SK-N-SH treated with all-trans-retinoic acid at 6 μM for 48 hours (cell line): ENCODE results near the gene UBALD2.

ENCODE experiments used
- ATAC-seq: fragments of 200-7000 bp; cut with Tn5 transposase; 3 replicates; pipeline ENCODE4 v1.9.1; 2020; ENCODE audit warnings: mild to moderate bottlenecking, moderate library complexity
- ARNTL ChIP-seq: fragments of 450-650 bp; formaldehyde crosslinking; IDR thresholded peaks from 2 replicates; pipeline ENCODE4 v1.5.0; 2020; ENCODE audit warnings: low read depth, mild to moderate bottlenecking, moderate library complexity, borderline replicate concordance
- BACH2 ChIP-seq: fragments of 250-450 bp; sonication (Bioruptor Pico); IDR thresholded peaks from 2 replicates; pipeline ENCODE4 v1.9.0; 2021; ENCODE audit warnings: mild to moderate bottlenecking, borderline replicate concordance
- CSDC2 ChIP-seq: fragments of 250-450 bp; sonication (Bioruptor Pico); IDR thresholded peaks from 2 replicates; pipeline ENCODE4 v1.5.0; 2020; ENCODE audit warnings: mild to moderate bottlenecking, moderate library complexity
- ESRRG ChIP-seq: fragments of 250-450 bp; sonication (Bioruptor Pico); IDR thresholded peaks from 2 replicates; pipeline ENCODE4 v1.6.1; 2021; ENCODE audit warnings: mild to moderate bottlenecking
- GLIS3 ChIP-seq: fragments of 250-450 bp; sonication (Bioruptor Pico); IDR thresholded peaks from 2 replicates; pipeline ENCODE4 v1.5.0; 2020; ENCODE audit warnings: mild to moderate bottlenecking, moderate library complexity
- ISL1 ChIP-seq: fragments of 250-450 bp; sonication (Bioruptor Pico); IDR thresholded peaks from 2 replicates; pipeline ENCODE4 v2.1.2; 2022; ENCODE audit warnings: mild to moderate bottlenecking, moderate library complexity
- OSR1 ChIP-seq: fragments of 250-450 bp; sonication (Bioruptor Pico); IDR thresholded peaks from 2 replicates; pipeline ENCODE4 v1.8.0; 2022; ENCODE audit warnings: moderate library complexity, mild to moderate bottlenecking, inconsistent platforms
- PPARA ChIP-seq: fragments of 250-450 bp; sonication (Bioruptor Pico); IDR thresholded peaks from 2 replicates; pipeline ENCODE4 v1.5.0; 2020; ENCODE audit warnings: mild to moderate bottlenecking, borderline replicate concordance
- SNAI2 ChIP-seq: fragments of 250-450 bp; sonication (Bioruptor Pico); IDR thresholded peaks from 2 replicates; pipeline ENCODE4 v1.5.0; 2020; ENCODE audit warnings: mild to moderate bottlenecking, moderate library complexity
- TCF4 ChIP-seq: fragments of 250-450 bp; sonication (Bioruptor Pico); IDR thresholded peaks from 2 replicates; pipeline ENCODE4 v1.8.0; 2021; ENCODE audit warnings: mild to moderate bottlenecking, moderate library complexity, borderline replicate concordance
- TOX ChIP-seq: fragments of 250-450 bp; sonication (Bioruptor Pico); IDR thresholded peaks from 2 replicates; pipeline ENCODE4 v1.8.0; 2021; ENCODE audit warnings: mild to moderate bottlenecking, moderate library complexity, borderline replicate concordance
- ZC3H10 ChIP-seq: fragments of 250-450 bp; sonication (Bioruptor Pico); IDR thresholded peaks from 2 replicates; pipeline ENCODE4 v1.5.1; 2021; ENCODE audit warnings: mild to moderate bottlenecking, moderate library complexity
- ZFP3 ChIP-seq: fragments of 250-450 bp; sonication (Bioruptor Pico); IDR thresholded peaks from 2 replicates; pipeline ENCODE4 v1.5.0; 2020; ENCODE audit warnings: mild to moderate bottlenecking, moderate library complexity
- ZFP30 ChIP-seq: fragments of 450-650 bp; formaldehyde crosslinking; IDR thresholded peaks from 2 replicates; pipeline ENCODE4 v1.5.0; 2022; ENCODE audit warnings: mild to moderate bottlenecking, moderate library complexity
- ZNF70 ChIP-seq: fragments of 450-650 bp; formaldehyde crosslinking; IDR thresholded peaks from 2 replicates; pipeline ENCODE4 v1.5.0; 2020; ENCODE audit warnings: mild to moderate bottlenecking, moderate library complexity
- ZNF8 ChIP-seq: fragments of 450-650 bp; formaldehyde crosslinking; IDR thresholded peaks from 2 replicates; pipeline ENCODE4 v1.5.0; 2020; ENCODE audit warnings: mild to moderate bottlenecking, moderate library complexity
- TF ChIP-seq, protein P1 (sequence below): fragments of 250-450 bp; sonication (Bioruptor Pico); IDR thresholded peaks from 2 replicates; pipeline ENCODE4 v1.5.0; 2020; ENCODE audit warnings: mild to moderate bottlenecking, moderate library complexity
- TF ChIP-seq, protein P2 (sequence below): fragments of 250-450 bp; sonication (Bioruptor Pico); IDR thresholded peaks from 2 replicates; pipeline ENCODE4 v1.5.1; 2021; ENCODE audit warnings: mild to moderate bottlenecking, moderate library complexity
- TF ChIP-seq, protein P3 (sequence below): fragments of 250-450 bp; sonication (Bioruptor Pico); IDR thresholded peaks from 2 replicates; pipeline ENCODE4 v1.8.0; 2020; ENCODE audit warnings: mild to moderate bottlenecking, moderate library complexity, borderline replicate concordance

UBALD2 gene

DNA sequence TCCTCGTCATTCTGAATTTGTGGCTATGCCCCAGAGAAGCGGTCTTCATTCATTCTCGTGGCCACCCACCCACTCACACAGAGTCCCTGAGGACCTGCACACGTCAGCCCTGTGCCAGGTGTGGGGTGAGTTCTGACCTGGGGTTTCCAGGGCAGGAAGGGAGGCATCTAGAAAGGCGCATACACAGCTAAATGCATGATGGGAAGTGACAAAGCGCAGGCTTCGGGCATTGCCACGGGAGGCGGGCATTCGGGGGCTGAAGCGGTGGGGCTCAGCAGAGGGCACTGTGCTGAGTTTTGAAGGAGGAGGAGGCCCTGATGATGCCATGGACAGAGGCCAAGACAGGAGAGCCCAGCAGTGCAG, 10.9 kb downstream of the UBALD2 start:
- no peak for ATAC-seq

DNA sequence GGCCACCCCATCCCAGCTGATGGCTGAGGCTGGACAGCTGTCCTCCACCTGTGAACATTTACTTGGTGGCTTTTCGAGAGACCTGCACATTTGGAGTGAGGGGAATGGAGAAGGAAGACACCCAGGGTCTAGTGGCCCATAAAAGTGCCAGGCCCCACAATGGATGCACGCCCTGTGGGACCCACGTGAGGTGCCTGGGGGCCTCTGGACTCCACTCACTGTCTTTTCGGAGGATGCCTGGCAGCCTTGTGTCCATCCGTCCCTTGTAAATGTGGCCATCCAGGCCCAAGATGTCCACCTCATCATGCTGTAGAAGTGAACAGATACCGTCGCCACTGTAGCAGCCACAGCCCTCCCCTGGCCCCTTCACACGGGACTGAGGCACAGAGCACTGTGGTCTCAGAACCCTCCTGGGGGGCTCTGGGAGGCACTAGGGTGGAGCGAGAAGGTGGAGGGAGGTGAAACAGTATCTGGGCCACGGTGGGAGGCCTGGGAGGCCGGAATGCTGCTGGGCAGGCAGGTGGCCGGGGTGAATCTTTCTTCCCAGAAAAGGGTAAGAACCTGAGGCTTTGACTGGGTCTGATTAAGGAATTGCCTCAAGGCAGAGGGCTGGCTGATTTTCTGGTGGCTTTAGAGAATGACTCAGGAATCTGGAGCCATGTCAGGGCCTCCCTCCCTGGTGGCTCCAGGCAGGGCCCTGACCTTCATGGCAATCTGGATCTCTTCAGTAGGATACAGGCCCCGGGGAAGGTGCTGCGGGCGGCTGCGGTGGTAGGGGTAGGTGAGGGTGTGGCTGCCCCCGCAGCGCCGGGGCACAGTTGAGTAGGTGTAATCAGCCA, 11.5 kb downstream of the UBALD2 start:
- no peak for ATAC-seq
- no peak for TF ChIP-seq ISL1 (CRISPR knock-in tag)
- TF ChIP-seq, all 23 proteins: peak for 0

More for the DNA sequence above, 10.9 kb downstream of the UBALD2 start:
- no peak for TF ChIP-seq ARNTL (CRISPR knock-in tag)
- no peak for TF ChIP-seq ZC3H10 (CRISPR knock-in tag)
- TF ChIP-seq, protein P1, sequence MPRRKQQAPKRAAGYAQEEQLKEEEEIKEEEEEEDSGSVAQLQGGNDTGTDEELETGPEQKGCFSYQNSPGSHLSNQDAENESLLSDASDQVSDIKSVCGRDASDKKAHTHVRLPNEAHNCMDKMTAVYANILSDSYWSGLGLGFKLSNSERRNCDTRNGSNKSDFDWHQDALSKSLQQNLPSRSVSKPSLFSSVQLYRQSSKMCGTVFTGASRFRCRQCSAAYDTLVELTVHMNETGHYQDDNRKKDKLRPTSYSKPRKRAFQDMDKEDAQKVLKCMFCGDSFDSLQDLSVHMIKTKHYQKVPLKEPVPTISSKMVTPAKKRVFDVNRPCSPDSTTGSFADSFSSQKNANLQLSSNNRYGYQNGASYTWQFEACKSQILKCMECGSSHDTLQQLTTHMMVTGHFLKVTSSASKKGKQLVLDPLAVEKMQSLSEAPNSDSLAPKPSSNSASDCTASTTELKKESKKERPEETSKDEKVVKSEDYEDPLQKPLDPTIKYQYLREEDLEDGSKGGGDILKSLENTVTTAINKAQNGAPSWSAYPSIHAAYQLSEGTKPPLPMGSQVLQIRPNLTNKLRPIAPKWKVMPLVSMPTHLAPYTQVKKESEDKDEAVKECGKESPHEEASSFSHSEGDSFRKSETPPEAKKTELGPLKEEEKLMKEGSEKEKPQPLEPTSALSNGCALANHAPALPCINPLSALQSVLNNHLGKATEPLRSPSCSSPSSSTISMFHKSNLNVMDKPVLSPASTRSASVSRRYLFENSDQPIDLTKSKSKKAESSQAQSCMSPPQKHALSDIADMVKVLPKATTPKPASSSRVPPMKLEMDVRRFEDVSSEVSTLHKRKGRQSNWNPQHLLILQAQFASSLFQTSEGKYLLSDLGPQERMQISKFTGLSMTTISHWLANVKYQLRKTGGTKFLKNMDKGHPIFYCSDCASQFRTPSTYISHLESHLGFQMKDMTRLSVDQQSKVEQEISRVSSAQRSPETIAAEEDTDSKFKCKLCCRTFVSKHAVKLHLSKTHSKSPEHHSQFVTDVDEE = no peak
- no peak for TF ChIP-seq GLIS3 (CRISPR knock-in tag)
- no peak for TF ChIP-seq TOX
- no peak for TF ChIP-seq ESRRG (CRISPR knock-in tag)
- no peak for TF ChIP-seq TCF4 (CRISPR knock-in tag)
- no peak for TF ChIP-seq SNAI2 (CRISPR knock-in tag)
- no peak for TF ChIP-seq CSDC2 (CRISPR knock-in tag)
- TF ChIP-seq ZNF8 (CRISPR knock-in tag) = no peak
- TF ChIP-seq ZNF70 (CRISPR knock-in tag) = no peak
- TF ChIP-seq ISL1 (CRISPR knock-in tag) = no peak

DNA sequence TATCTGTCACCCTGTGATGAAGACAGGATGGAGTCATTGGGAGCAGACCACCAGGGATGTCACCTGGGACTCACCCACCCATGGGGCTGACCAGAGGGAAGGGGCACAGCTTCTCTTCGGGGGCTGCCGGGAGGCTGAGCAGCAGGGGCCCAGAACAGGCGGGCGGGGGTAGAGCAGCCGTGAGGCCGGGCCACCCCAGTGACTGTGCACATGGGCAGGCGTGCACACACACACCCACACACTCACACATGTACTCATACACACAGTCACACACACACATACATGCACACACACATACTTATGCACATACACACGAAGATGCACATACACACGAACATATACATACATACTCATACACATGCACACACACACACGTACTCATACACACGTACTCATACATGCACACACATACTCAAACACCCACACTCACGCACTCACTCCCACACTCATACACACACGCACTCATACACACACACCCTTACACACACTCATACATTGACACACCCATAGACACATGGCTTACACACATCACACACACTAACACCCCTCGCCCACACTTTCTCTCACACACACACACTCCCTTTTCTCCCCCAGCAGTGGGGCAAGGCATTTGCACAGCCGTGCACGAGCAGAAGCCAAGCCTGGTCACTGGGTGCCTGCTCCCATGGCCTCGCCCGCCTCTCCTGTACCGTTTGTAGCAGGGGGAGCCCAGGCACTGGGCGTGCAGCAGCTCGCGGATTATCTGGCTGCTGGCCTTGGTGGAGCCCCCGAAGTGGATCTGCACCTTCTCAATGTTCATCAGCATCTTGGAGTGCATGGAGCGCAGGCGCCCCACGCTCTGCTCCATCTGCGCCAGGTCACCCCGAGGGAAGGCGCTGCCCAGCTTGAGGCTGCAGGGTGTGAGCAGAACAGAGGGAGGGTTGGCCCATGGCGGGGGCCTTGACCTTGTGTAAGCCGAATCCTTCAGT, 12.4 kb downstream of the UBALD2 start:
- no peak for TF ChIP-seq CSDC2 (CRISPR knock-in tag)
- TF ChIP-seq ZFP3 (CRISPR knock-in tag) = no peak
- no peak for TF ChIP-seq TCF4 (CRISPR knock-in tag)
- no peak for TF ChIP-seq ZFP30 (CRISPR knock-in tag)
- no peak for TF ChIP-seq OSR1 (CRISPR knock-in tag)
- TF ChIP-seq, protein P2, sequence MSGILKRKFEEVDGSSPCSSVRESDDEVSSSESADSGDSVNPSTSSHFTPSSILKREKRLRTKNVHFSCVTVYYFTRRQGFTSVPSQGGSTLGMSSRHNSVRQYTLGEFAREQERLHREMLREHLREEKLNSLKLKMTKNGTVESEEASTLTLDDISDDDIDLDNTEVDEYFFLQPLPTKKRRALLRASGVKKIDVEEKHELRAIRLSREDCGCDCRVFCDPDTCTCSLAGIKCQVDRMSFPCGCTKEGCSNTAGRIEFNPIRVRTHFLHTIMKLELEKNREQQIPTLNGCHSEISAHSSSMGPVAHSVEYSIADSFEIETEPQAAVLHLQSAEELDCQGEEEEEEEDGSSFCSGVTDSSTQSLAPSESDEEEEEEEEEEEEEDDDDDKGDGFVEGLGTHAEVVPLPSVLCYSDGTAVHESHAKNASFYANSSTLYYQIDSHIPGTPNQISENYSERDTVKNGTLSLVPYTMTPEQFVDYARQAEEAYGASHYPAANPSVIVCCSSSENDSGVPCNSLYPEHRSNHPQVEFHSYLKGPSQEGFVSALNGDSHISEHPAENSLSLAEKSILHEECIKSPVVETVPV = no peak
- TF ChIP-seq SNAI2 (CRISPR knock-in tag) = no peak
- TF ChIP-seq BACH2 (CRISPR knock-in tag) = no peak
- TF ChIP-seq TOX = no peak
- no peak for TF ChIP-seq GLIS3 (CRISPR knock-in tag)
- TF ChIP-seq, protein P3, sequence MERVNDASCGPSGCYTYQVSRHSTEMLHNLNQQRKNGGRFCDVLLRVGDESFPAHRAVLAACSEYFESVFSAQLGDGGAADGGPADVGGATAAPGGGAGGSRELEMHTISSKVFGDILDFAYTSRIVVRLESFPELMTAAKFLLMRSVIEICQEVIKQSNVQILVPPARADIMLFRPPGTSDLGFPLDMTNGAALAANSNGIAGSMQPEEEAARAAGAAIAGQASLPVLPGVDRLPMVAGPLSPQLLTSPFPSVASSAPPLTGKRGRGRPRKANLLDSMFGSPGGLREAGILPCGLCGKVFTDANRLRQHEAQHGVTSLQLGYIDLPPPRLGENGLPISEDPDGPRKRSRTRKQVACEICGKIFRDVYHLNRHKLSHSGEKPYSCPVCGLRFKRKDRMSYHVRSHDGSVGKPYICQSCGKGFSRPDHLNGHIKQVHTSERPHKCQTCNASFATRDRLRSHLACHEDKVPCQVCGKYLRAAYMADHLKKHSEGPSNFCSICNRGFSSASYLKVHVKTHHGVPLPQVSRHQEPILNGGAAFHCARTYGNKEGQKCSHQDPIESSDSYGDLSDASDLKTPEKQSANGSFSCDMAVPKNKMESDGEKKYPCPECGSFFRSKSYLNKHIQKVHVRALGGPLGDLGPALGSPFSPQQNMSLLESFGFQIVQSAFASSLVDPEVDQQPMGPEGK (CRISPR knock-in tag) = no peak
- TF ChIP-seq, protein P1 = no peak
- TF ChIP-seq ESRRG (CRISPR knock-in tag) = no peak
- TF ChIP-seq ARNTL (CRISPR knock-in tag) = no peak
- TF ChIP-seq PPARA = no peak
- ATAC-seq = no peak
